ENCODE data around the gene IL36B.

IL36B gene

DNA sequence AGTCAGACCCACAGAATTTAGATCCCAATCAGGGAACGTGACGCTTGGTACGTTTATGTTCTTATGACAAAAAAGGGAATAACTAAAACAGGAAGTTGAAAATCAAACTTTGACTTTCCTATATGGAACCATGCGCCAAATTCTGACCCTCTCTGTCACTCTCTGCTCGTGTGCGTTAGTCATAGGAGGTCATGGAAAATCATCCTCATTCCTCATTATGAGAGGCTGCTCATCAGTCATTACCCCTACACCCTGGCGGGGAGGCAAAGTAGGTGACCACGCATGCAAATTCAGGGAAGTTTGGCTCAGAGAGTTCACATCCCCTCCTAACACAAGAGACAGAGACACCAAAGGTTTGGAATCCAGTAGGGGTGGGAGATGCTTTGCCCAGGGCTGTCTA is 30.6 kb upstream of the IL36B start:
- peak overlapping the region; percentile 84 for H3K27ac Mint-ChIP-seq
- intact Hi-C loops (cut with micrococcal nuclease), result loop anchor here (5.0 kb wide), 1 partner anchor 309 kb away; no protein-coding TSS in a partner anchor
- peaks cover 8% of the 10 kb centered on the region for H3K27me3 Mint-ChIP-seq
- peak overlapping the region; percentile 14 for H3K4me3 Mint-ChIP-seq
- no peaks in the 10 kb centered on the region for H3K36me3 Mint-ChIP-seq (ENCODE audit: low read depth)
- H3K9me3 Mint-ChIP-seq, result no peaks in the 10 kb centered on the region
- H3K4me1 Mint-ChIP-seq (ENCODE audit: low read depth), result peaks cover 61% of the 10 kb centered on the region

DNA sequence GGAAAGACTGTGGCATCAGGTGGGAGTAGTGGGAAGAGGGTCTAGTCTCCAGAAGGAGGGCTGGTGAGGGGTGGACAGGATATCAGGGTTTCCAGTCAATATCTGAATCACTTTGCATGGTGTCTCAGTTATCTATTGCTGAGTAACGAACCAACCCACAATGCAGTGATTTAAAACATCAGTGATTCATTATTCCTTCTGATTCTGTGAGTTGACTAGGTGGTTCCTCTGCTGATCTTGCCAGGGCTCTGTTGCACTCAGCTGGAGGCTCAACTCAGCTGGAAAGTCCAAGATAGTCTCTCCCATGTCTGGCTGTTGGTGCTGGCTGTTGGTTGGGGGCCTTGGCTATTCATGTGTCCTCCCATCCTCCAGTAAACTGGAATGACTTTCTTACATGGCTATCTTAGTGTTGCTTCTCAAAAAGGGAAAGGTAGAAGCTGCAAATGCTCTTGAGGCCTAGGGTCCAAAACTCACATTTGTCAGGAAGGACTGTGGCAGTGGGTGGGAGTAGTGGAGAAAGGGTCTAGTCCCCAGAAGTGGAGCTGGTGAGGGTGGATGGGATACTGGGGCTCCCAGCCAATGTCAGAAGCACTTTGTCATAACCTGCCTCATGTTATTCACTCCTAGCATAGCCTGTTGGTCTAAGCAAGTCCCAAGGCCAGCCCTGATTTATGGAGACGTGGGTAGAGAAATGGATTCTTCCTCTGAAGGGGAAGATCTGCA is 29.0 kb upstream of the IL36B start:
- Mint-ChIP-seq H3K36me3 (ENCODE audit: low read depth) (no peaks in the 10 kb centered on the region), H3K4me3 (no peak overlapping the region), H3K9me3 (no peaks in the 10 kb centered on the region), H3K27ac (no peak overlapping the region), H3K27me3 (peaks cover 8% of the 10 kb centered on the region), H3K4me1 (ENCODE audit: low read depth) (peaks cover 77% of the 10 kb centered on the region)
- intact Hi-C loops (cut with micrococcal nuclease), result loop anchor here (1.0 to 5.0 kb wide), 2 partner anchors 118 to 311 kb away; no protein-coding TSS in a partner anchor

DNA sequence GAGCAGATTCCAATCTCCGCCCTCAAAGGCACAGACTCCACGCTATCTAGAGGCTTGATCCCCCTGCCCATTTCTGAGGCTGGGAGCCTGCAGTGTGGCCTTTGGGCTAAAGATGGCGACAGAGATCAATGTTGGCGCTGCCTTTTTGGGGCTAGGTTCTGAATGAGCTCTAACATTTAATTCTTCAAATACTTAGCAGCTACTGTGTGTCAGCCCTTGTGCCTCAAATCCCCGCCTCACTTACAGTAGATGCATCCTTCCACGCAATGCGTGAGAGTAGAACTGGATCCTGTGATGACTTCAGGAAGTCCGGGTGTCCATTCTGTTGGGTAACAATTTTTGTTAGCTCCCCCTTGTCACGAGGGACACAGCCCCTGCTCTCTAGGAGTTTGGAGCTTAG is 27.5 kb upstream of the IL36B start:
- no peaks in the 10 kb centered on the region for H3K36me3 Mint-ChIP-seq (ENCODE audit: low read depth)
- H3K27me3 Mint-ChIP-seq, result peaks cover 4% of the 10 kb centered on the region
- no peaks in the 10 kb centered on the region for H3K9me3 Mint-ChIP-seq
- H3K4me1 Mint-ChIP-seq (ENCODE audit: low read depth), result peaks cover 77% of the 10 kb centered on the region
- H3K4me3 Mint-ChIP-seq, result no peak overlapping the region
- H3K27ac Mint-ChIP-seq, result no peak overlapping the region
- intact Hi-C loops (cut with micrococcal nuclease), result loop anchor here (1.0 to 5.0 kb wide), 2 partner anchors 57 to 312 kb away; no protein-coding TSS in a partner anchor

DNA sequence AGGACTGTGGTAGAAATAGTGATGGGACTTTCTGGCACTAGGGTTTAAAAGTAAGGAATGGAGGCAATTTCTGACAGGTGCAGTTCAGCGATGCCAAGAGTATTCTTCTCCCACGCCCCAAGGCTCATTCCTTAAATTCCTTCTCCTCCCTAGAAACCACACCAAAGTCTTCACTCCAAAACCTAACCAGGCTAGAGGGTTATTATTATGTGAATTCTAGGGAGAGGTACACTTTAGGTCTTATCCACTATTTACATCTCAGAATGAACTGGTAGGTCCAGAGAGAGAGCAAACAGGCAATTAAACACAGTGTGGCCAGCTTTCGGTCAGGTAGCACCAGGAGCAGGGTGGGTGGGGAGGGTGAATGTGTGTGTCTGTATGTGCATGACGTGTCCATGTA is 26.5 kb upstream of the IL36B start:
- Mint-ChIP-seq H3K27ac (no peak overlapping the region), H3K36me3 (ENCODE audit: low read depth) (no peaks in the 10 kb centered on the region), H3K4me3 (no peak overlapping the region), H3K9me3 (no peaks in the 10 kb centered on the region), H3K4me1 (ENCODE audit: low read depth) (peaks cover 69% of the 10 kb centered on the region), H3K27me3 (peaks cover 9% of the 10 kb centered on the region)
- intact Hi-C loops (cut with micrococcal nuclease), result no loop called here

DNA sequence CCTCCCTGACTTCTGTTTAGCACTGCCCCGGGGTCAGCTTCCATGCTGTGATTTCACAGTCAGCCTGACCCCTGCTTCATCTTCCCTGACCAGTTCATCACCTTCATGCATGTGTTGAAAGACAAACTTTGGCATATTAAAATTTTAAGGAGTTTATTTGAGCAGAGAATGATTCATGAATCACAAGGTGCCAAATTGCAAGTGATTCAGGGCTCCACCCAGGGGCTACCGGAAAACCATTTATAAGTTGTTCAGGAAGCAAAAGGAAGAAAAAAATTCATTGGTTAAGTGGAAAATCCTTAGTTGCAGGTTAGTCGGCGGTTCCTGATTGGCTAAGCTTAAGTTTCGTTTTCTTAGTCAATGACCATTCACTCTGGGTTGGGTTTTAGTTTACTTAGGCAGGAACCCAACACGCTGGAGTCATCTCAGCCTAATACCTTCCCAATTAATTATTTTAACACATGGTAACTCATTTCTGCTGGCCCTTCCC is 25.7 kb upstream of the IL36B start:
- Mint-ChIP-seq H3K27me3 (peaks cover 9% of the 10 kb centered on the region), H3K27ac (no peak overlapping the region)
- intact Hi-C loops (cut with micrococcal nuclease), result no loop called here

DNA sequence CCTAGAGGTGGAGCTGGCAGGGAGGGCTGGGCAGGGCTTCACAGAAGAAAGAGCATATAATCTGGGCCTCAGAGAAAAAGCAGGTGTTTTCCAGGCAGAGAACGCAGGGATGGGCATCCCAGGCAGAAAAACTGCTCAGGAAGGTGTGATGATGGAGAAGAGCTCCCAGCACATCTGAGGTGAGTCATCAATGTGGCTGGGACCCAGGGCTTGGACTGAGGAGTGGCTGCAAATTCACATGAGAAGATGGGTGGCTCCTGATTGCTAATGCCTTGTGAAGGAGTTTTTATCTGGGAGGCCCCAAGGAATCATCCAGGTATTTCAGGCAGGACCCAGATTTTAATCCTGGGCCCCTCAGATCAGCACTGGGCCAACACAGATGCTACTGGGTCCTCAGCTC is 25.3 kb upstream of the IL36B start:
- H3K36me3 Mint-ChIP-seq (ENCODE audit: low read depth), result no peaks in the 10 kb centered on the region
- H3K27me3 Mint-ChIP-seq, result peaks cover 9% of the 10 kb centered on the region
- no peak overlapping the region for H3K4me3 Mint-ChIP-seq
- no peak overlapping the region for H3K27ac Mint-ChIP-seq
- H3K4me1 Mint-ChIP-seq (ENCODE audit: low read depth), result peaks cover 61% of the 10 kb centered on the region
- no peaks in the 10 kb centered on the region for H3K9me3 Mint-ChIP-seq
- intact Hi-C loops (cut with micrococcal nuclease), result no loop called here

More for the DNA sequence above, 25.7 kb upstream of the IL36B start:
- Mint-ChIP-seq H3K4me1 (ENCODE audit: low read depth) (peaks cover 65% of the 10 kb centered on the region), H3K4me3 (no peak overlapping the region), H3K9me3 (no peaks in the 10 kb centered on the region), H3K36me3 (ENCODE audit: low read depth) (no peaks in the 10 kb centered on the region)

DNA sequence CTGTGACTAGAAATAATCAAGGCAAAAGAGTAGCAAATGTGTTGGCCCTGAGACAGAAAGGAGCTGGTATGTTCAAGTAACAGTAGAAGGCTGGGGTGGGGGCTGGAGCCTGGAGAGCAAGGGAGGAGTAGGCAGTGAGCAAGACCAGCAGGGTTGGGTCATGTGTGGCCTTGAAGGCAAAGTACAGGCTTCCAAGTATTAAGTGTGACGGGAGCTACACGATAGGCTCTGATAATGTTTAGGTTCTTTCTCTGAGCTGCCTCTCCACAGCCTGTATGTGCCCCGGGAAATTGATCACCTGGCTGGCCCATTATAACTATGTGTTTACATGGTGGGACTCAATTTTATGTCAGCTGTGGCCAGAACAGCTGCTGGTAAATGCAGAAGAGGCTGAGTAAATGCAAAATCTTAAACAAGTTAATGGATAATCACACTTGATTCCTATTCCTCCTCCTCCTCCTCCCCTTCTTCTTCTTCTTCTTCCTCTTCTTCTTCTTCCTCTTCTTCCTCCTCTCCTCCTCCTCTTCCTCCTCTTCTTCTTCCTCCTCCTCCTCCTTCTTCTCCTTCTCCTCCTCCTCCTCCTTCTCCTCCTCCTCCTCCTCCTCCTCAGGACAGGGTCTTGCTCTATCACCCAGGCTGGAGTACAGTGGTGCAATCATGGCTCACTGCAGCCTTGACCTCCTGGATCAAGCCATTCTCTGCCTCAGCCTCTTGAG is 24.4 kb upstream of the IL36B start:
- no peaks in the 10 kb centered on the region for H3K36me3 Mint-ChIP-seq (ENCODE audit: low read depth)
- no peak overlapping the region for H3K27ac Mint-ChIP-seq
- peaks cover 53% of the 10 kb centered on the region for H3K4me1 Mint-ChIP-seq (ENCODE audit: low read depth)
- intact Hi-C loops (cut with micrococcal nuclease), result no loop called here
- no peak overlapping the region for H3K4me3 Mint-ChIP-seq
- no peaks in the 10 kb centered on the region for H3K9me3 Mint-ChIP-seq
- H3K27me3 Mint-ChIP-seq, result peaks cover 9% of the 10 kb centered on the region

DNA sequence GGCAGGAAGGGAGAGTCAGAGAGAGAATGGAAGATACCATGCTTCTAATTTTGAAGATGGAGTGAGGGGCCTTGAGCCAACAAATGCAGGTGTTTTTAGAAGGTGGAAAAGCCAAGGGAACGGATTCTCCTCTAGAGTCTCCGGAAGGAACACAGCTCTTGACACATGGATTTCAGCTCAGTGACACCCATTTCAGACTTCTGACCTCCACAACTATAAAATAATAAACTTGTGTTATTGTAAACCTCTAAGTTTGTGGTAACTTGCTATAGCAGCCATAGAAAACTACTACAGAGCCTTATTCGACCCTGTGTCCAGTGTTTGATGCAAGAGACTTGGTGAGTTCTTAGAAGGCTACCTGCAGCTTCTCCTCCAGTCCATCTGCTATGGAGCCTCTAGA is 22.9 kb upstream of the IL36B start:
- Mint-ChIP-seq H3K36me3 (ENCODE audit: low read depth) (no peaks in the 10 kb centered on the region), H3K27ac (no peak overlapping the region), H3K4me3 (no peak overlapping the region), H3K27me3 (peaks cover 9% of the 10 kb centered on the region), H3K9me3 (no peaks in the 10 kb centered on the region), H3K4me1 (ENCODE audit: low read depth) (peaks cover 38% of the 10 kb centered on the region)
- intact Hi-C loops (cut with micrococcal nuclease), result no loop called here

DNA sequence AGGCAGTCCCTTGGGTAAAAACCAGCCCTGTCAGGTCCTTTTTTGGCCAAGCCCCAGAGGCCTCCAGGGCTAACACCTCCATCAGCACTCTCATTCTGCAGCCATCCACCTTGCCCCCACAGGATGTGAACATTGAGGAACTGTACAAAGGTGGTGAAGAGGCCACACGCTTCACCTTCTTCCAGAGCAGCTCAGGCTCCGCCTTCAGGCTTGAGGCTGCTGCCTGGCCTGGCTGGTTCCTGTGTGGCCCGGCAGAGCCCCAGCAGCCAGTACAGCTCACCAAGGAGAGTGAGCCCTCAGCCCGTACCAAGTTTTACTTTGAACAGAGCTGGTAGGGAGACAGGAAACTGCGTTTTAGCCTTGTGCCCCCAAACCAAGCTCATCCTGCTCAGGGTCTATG is 22.4 kb upstream of the IL36B start:
- H3K36me3 Mint-ChIP-seq (ENCODE audit: low read depth), result no peaks in the 10 kb centered on the region
- H3K27ac Mint-ChIP-seq, result no peak overlapping the region
- H3K27me3 Mint-ChIP-seq, result peaks cover 9% of the 10 kb centered on the region
- intact Hi-C loops (cut with micrococcal nuclease), result no loop called here
- no peaks in the 10 kb centered on the region for H3K9me3 Mint-ChIP-seq
- no peak overlapping the region for H3K4me3 Mint-ChIP-seq
- peaks cover 33% of the 10 kb centered on the region for H3K4me1 Mint-ChIP-seq (ENCODE audit: low read depth)

DNA sequence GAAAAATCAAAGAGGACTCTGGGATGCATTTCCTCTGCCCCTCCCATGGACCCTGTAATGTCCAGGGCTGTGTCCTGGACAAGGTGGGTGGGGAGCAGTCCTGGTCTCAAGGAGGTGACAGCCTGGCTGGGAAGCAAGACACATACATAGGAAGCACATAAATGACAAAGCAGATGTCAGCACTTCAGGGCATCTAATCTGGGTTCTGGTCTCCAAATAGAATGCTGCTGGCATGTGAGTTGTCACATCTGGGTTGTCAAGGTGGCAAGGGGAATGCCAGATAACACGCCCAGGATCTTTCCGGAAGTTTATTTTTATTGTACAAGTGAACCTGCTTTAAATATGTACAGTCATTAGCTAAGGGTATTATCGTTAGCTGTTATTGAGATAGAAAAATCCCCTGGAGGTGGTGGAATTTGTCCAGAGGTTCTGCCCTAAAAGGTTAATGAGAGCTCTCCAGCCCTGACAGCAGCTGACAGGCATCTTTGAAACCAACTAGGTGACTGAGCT is 20.7 kb upstream of the IL36B start:
- H3K4me1 Mint-ChIP-seq (ENCODE audit: low read depth), result peaks cover 24% of the 10 kb centered on the region
- intact Hi-C loops (cut with micrococcal nuclease), result no loop called here
- H3K4me3 Mint-ChIP-seq, result no peak overlapping the region
- no peaks in the 10 kb centered on the region for H3K9me3 Mint-ChIP-seq
- H3K27me3 Mint-ChIP-seq, result peaks cover 9% of the 10 kb centered on the region
- no peaks in the 10 kb centered on the region for H3K36me3 Mint-ChIP-seq (ENCODE audit: low read depth)
- H3K27ac Mint-ChIP-seq, result no peak overlapping the region

DNA sequence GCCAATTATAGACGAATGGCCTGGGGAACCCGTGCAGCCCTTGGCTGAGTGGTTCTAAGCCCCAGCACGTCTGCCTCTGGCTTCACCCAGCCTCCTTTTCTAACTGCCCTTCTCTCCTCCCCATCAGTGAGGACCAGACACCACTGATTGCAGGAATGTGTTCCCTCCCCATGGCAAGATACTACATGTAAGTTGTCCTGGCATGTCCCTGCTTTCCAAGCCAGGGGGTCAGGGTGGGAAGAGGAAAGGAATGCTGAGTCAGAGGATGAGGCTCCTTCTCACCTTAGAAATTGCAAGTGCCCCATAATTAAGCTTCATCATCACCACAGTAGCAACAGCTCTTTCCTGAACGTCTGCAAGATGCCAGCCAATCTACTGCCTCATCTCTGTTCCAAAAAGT is 19.9 kb upstream of the IL36B start:
- intact Hi-C loops (cut with micrococcal nuclease), result no loop called here
- Mint-ChIP-seq H3K9me3 (no peaks in the 10 kb centered on the region), H3K4me3 (no peak overlapping the region)

DNA sequence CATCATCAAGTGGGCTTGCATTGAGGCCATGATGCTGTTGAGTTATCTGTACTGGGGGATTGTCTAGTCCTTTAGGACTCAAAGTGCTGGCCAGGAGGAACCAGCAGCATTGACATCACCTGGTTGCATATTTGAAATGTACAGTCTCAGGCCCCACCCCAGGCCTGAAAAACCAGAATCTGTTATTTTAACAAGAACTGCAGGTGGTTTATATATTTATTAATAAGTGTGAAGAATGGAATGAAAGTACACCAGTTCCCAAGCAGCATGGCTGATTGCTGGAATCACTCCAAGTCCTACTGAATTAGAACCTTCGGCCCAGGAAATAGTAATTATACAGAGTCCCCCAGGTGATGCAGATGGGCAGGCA is 17.9 kb upstream of the IL36B start:
- Mint-ChIP-seq H3K4me3 (no peak overlapping the region), H3K36me3 (ENCODE audit: low read depth) (no peaks in the 10 kb centered on the region), H3K9me3 (no peaks in the 10 kb centered on the region), H3K27ac (no peak overlapping the region), H3K27me3 (peaks cover 14% of the 10 kb centered on the region), H3K4me1 (ENCODE audit: low read depth) (no peaks in the 10 kb centered on the region)
- intact Hi-C loops (cut with micrococcal nuclease), result no loop called here

More for the DNA sequence above, 19.9 kb upstream of the IL36B start:
- peaks cover 13% of the 10 kb centered on the region for H3K27me3 Mint-ChIP-seq
- no peak overlapping the region for H3K27ac Mint-ChIP-seq
- H3K36me3 Mint-ChIP-seq (ENCODE audit: low read depth), result no peaks in the 10 kb centered on the region
- H3K4me1 Mint-ChIP-seq (ENCODE audit: low read depth), result peaks cover 16% of the 10 kb centered on the region

DNA sequence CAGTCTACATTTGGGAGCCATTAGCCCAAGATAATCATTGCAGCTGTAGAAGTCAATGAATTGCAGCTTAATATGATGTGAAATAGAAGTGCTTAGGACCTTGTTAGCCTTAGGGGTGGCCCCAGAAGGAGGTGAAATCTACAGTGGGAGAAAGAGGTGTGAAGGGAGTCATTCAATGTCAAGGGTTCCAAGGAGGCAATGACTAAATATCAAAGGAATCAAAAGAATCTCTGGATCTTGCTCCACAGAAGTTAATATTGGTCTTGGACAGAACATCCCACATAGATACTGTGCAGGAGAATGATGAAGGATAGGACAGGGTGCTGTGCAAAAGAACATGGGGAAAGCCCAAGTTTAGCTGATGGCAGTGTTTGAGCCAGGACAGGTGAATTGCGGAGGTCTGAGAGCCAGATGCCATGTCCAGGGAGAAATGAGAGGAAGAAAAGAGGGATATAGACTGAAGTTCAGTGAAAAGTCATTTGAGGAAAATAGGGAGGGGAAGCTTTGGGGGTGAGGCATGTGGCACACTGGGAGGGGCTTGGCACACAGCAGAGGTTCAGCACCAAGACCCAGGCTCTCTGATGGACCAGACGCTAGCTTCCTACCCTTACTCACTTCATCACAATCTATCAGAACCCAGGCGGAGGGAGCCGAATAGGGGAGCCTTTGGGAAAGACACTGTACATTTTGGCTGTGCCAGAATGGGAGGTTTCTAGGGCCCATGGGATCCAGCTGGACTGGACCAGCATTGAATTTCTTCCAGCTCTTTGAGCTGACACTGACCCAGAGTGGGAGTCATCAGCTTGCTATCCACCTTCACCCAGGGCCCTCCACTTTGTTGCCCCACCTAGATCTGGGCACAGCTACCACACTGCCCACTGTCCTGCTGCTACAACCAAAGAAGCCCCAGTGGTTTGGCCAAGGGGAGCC is 17.3 kb upstream of the IL36B start:
- no peak overlapping the region for H3K27ac Mint-ChIP-seq
- H3K4me1 Mint-ChIP-seq (ENCODE audit: low read depth), result no peaks in the 10 kb centered on the region
- H3K36me3 Mint-ChIP-seq (ENCODE audit: low read depth), result no peaks in the 10 kb centered on the region
- H3K4me3 Mint-ChIP-seq, result no peak overlapping the region
- peaks cover 12% of the 10 kb centered on the region for H3K27me3 Mint-ChIP-seq
- intact Hi-C loops (cut with micrococcal nuclease), result no loop called here
- H3K9me3 Mint-ChIP-seq, result no peaks in the 10 kb centered on the region

All from dendritic cell treated with granulocyte-macrophage colony-stimulating factor and Interleukin-4, amounts not matched to agents 40 ng/mL and 50 ng/mL, for 4 days (primary cell).